Measurements from ENCODE around the gene GPR78. TPM values are rescaled to one million over a fixed set of nuclear protein-coding genes. Genes with fewer than 3 reads are reported as not detected.
"Not testable (repeated sequence)": the region's sequence is repeated elsewhere in the genome, so short reads cannot be mapped to it uniquely, and the experiment has no call there.

GPR78 gene
- polyA plus RNA-seq, 4 donors = 0.32 to 1.8 (median 1.1) TPM

DNA sequence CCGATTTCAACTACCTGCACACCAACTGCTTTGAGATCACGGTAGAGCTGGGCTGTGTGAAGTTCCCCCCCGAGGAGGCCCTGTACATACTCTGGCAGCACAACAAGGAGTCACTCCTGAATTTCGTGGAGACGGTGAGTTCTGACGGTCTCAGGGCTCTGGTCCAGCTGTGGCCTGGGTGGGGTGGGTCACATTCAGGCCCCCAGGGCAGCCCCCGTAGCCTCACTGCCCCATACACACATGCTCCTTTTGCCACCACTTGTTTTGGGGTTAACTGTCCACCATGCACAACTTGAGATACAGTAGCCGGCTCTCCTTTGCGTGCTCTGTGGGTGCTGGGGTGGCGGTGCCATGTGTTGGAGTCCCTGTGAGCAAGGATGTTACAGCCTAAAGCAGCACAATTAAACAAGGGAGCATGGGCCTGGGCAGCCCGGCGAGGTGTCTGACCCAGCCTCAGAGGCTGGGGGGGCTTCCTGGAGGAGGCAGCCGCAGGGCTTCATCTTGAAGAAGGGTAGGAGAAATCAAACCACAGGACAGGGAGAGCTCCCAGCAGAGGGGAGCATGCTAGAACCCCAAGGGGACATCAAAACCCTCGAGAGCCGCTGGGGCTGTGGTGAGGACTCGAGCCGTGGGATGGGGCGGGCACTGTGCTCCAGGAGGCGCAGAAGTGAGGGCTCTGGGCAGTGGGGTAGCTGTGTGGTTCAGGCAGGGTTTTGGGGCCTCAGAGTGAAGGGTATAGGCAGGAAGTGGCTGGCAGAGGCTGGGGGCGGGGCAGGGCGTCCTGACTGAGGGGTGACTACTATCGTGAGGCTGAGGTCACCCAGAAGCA, 34.4 kb downstream of the GPR78 start:
- no peak for DNase-seq (ENCODE audit: low read depth in 4 of 4, low spot score in 2 of 4)

DNA sequence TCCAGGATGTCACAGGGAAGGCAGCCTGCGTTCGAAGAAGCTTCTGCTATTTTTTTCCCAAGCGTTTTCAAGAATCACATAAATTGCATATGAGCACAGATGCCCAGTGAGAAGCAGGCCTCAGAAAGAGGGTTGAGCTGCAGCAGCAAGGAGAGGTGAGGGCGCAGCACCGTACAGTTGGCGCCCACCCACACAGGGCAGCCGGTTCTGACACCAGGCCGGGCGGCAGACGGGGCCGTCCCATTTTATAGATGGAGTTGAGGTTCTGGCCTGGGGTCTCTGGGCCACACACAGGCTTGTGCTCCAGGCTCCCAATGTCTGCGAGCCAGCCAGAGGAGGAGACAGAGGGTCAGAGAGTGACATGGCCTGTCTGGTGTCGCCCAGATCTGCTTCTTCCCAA, 35.2 kb downstream of the GPR78 start:
- DNase-seq (ENCODE audit: low read depth in 4 of 4, low spot score in 2 of 4) = no peak

DNA sequence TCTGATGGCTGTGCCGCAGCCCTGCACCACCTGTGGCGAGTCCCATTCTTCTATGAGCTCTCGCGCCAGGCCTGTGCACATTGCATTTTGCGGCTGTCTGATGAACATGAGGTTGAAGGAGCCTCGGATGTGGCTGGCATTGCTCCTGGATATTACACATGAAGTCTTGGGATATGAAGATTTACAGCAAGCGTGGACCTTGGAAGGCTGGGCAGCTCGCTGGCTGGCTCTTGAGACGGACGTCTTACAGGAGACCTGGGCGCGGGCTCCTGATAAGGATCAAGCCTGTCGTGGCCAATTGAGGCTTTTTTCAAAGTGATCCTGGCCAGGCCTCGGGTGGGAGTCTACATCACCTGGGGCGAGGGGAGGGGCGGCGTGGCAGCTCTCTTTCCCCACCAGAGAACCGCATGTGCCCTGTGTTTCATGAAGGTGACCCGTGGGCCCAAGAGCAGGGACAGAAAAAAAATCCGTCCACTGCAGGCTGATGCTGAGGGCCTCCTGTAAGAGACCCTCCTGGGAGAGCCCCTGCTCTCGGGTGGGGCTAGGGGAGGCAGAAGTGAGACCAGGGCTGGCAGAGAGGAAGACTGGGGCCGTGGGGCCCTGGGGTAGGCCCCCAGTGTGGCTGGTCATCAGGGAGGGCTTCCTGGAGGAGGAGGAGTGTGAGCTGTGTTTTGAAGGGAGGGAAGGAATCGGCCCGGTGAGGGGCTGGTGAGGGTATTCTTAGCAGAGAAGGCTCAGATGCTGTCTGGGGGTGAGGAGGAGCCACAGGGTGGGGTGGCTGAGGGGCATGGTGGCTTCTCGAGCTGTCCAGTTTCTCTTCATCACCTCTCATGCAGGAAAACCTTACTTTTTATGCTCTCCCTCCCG, 36.0 kb downstream of the GPR78 start:
- DNase-seq (ENCODE audit: low read depth in 4 of 4, low spot score in 2 of 4) = no peak

DNA sequence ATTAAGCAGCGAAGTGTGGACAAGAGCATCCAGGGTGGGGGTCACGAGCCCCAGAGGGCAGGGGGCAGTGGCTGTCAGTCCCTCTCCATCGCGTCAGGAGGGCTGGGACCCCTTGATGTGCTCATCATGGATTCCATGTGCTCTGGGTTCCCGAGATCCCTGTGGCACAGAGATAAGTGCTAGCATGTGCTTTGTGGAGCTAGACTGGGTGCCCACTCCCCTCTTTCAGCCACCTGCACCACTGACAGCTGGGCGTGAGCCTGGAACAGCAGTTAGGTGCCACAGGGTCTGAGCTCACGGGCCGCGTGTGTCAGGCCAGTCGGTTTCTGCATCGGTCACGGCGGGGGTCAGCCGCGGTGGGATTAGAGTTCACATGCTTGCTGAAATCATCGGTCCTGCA, 36.6 kb downstream of the GPR78 start:
- DNase-seq (ENCODE audit: low read depth in 4 of 4, low spot score in 2 of 4) = no peak

DNA sequence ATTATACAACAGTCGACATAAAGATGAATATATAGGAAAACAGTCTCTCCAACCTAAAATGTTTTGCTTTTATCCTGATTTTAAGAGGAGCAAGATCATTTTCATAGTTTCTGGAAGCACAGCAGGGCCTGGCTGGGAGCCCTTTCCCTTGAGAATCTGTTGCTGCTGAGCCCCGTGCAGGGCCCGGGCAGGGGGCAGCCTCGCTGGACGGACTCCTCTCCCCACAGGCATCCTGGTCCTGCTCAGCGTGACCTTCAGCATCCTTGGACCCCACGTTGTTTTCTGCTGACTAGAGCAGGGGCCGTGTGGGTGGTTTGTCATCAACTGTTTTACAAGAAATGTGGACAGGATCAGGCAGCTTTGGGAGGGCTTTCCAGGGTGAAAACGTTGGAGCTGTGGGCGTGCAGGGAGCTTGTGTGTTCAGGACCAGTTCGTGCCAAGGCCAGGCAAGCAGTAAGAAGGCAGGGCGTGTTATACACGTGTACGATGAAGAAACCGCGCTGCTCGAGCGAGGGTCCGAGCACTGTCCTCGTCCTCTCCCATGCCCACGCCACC, 37.4 kb downstream of the GPR78 start:
- no peak for DNase-seq (ENCODE audit: low read depth in 4 of 4, low spot score in 2 of 4)

DNA sequence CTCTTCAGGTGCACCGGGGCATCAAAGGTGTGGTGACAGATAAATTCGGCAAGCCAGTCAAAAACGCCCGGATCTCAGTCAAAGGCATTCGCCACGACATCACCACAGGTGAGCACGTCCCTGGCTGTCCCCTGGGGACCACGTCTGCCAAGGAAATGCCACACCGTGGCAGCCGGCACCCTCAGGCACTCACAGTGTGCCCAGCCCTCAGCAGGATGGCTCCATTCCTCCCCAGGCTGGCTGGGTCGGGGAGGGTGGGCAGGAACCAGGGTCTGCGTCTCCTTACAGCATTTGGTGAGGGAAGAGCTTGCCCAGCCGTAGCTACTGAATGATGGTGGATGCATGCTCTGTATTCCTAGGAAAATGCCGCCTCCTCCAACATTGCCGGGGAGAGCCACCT, 38.2 kb downstream of the GPR78 start:
- no peak for DNase-seq (ENCODE audit: low read depth in 4 of 4, low spot score in 2 of 4)

DNA sequence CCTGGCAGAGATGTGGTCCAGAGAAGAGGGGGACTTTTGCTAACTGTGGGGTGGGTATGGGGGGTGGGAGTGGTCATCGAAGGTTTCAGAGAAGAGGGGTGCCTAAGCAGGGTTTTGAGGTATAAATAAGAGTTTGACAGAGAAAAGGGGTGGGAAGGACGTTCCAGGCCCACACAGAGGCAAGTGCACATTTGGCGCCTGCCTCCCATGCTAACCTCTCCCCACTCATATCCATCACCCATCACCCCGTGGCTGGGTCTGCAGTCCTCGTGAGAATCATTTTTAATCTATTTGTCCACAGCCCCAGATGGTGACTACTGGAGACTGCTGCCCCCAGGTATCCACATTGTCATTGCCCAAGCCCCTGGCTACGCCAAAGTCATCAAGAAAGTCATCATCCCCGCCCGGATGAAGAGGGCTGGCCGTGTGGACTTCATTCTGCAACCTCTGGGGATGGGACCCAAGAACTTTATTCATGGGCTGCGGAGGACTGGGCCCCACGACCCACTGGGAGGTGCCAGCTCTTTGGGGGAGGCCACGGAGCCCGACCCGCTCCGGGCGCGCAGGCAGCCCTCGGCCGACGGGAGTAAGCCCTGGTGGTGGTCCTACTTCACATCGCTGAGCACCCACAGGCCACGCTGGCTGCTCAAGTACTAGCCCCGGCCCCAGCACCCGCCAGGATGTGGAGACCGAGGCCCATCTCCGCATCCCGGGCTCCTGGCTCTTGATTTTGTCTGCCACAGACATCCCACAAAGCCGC, 38.9 kb downstream of the GPR78 start:
- DNase-seq (ENCODE audit: low read depth in 4 of 4, low spot score in 2 of 4) = no peak

DNA sequence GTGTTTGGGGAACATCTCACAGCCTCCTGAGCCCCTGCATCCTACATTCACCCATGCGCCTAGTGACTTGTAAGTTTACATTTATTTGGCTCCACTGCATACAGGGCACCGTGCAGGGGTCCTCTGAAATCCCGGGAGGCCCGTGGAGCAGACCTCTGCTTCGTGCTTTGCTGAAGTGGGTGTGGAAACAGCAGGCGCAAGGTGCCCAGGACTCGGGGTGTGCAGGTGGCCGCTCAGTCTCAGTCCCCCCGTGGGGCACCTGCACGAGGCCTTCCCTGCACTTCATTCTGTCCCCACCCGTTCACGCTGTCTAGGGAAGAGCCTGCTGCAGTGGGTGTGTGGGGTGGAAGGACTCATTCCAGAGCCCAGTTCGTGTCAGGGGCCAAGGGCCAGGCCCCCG, 40.9 kb downstream of the GPR78 start:
- not testable (repeated sequence) for DNase-seq (ENCODE audit: low read depth in 4 of 4, low spot score in 2 of 4)

DNA sequence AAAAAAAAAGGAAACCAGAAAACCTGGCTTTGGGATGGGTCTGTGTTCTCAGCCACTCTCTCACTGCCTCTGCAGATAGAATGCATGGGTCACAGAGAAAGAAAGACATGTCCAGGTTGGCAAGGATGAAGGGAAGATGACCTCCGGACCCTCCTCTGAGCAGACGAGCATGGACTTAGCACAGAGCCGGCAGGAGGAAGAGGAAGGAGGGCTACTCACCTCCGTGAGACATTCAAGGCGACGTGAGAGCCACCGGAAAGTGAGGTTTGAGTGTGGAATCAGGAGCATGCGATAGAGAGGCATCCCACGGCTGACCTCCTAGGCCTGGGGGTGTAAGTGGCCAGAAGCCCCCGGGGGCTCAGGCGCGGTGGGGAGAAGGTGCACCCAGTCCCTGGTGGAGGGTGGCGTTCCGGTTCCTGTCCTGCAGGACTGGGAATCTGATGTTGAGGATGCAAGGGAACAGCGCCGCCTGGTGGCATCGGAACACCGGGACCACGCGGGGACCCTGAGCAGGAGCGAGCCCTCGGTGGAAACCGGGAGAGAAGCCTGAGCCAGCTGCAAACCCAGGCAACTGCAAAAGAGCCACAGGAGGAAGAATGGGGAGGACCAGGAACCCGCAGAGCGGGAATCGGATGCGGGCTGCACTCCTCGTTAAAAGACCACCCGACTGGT, 44.5 kb downstream of the GPR78 start:
- not testable (repeated sequence) for DNase-seq (ENCODE audit: low read depth in 4 of 4, low spot score in 2 of 4)

DNA sequence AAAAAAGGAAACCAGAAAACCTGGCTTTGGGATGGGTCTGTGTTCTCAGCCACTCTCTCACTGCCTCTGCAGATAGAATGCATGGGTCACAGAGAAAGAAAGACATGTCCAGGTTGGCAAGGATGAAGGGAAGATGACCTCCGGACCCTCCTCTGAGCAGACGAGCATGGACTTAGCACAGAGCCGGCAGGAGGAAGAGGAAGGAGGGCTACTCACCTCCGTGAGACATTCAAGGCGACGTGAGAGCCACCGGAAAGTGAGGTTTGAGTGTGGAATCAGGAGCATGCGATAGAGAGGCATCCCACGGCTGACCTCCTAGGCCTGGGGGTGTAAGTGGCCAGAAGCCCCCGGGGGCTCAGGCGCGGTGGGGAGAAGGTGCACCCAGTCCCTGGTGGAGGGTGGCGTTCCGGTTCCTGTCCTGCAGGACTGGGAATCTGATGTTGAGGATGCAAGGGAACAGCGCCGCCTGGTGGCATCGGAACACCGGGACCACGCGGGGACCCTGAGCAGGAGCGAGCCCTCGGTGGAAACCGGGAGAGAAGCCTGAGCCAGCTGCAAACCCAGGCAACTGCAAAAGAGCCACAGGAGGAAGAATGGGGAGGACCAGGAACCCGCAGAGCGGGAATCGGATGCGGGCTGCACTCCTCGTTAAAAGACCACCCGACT, 50.2 kb downstream of the GPR78 start:
- not testable (repeated sequence) for DNase-seq (ENCODE audit: low read depth in 4 of 4, low spot score in 2 of 4)

DNA sequence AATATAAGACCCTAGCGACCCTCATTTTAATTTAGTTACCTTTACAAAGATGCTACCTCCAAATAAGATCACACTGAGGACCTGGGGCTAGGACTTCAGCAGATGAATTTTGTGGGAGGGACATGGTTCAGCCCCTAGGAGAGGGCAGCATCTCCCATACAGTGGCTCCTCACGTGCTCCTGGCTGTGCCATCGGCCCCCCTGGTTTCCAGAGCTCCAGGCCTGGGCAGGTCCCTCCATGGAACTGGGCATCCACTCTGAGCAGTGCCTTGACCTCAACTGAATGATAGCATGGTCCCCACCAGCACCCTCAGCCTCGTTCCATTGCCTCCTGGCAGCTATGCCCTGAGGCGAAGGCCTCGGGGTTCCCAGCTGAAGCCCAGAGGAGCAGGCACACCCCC, 51.7 kb downstream of the GPR78 start:
- not testable (repeated sequence) for DNase-seq (ENCODE audit: low read depth in 4 of 4, low spot score in 2 of 4)

DNA sequence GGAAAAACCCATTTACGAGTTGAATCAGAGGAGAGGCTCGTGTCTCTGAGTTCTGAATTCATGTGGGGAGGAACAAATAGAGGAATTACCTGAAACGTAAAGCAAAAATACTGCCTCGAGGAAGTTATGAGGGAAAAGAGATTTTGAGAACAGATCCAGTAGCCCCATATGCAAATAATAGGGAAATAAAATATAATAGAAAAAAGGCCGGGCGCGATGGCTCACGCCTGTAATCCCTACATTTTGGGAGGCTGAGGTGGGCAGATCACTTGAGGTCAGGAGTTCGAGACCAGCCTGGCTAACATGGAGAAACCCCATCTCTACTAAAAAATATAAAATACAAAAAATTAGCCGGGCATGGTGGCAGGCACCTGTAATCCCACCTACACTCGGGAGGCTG, 54.6 kb downstream of the GPR78 start:
- DNase-seq (ENCODE audit: low read depth in 4 of 4, low spot score in 2 of 4) = not testable (repeated sequence)

DNA sequence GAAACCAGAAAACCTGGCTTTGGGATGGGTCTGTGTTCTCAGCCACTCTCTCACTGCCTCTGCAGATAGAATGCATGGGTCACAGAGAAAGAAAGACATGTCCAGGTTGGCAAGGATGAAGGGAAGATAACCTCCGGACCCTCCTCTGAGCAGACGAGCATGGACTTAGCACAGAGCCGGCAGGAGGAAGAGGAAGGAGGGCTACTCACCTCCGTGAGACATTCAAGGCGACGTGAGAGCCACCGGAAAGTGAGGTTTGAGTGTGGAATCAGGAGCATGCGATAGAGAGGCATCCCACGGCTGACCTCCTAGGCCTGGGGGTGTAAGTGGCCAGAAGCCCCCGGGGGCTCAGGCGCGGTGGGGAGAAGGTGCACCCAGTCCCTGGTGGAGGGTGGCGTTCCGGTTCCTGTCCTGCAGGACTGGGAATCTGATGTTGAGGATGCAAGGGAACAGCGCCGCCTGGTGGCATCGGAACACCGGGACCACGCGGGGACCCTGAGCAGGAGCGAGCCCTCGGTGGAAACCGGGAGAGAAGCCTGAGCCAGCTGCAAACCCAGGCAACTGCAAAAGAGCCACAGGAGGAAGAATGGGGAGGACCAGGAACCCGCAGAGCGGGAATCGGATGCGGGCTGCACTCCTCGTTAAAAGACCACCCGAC, 55.8 kb downstream of the GPR78 start:
- DNase-seq (ENCODE audit: low read depth in 4 of 4, low spot score in 2 of 4) = not testable (repeated sequence)

Other genes with a start within 250 kb of the GPR78 start
- gene ACOX3, start 139.7 kb upstream of the GPR78 start, polyA plus RNA-seq (ENCODE audit: insufficient read length in 4 of 4) = 10 to 100 TPM; 15.4 to 19.2 (median 16.5) TPM
- gene TRMT44, start 139.6 kb upstream of the GPR78 start, polyA plus RNA-seq (ENCODE audit: insufficient read length in 4 of 4) = 10 to 100 TPM; 13.1 to 21.8 (median 18.0) TPM
- 10 to 100 TPM; 21.5 to 29.1 (median 25.0) TPM for gene CPZ, start 12.4 kb downstream of the GPR78 start, polyA plus RNA-seq (ENCODE audit: insufficient read length in 4 of 4)